ENCODE results near the gene RGSL1. TPM values are rescaled to one million over a fixed set of nuclear protein-coding genes. Genes with fewer than 3 reads are reported as not detected.
A peak's percentile ranks its signal among the peaks of the same experiment; 100 is the strongest.

Gene RGSL1
- total and polyA plus RNA-seq, 9 of the 15 experiments (the other 6 are each of a cell fraction or from before 2014, with no cell fraction given) = 0.03 TPM; not detected in 8

DNA sequence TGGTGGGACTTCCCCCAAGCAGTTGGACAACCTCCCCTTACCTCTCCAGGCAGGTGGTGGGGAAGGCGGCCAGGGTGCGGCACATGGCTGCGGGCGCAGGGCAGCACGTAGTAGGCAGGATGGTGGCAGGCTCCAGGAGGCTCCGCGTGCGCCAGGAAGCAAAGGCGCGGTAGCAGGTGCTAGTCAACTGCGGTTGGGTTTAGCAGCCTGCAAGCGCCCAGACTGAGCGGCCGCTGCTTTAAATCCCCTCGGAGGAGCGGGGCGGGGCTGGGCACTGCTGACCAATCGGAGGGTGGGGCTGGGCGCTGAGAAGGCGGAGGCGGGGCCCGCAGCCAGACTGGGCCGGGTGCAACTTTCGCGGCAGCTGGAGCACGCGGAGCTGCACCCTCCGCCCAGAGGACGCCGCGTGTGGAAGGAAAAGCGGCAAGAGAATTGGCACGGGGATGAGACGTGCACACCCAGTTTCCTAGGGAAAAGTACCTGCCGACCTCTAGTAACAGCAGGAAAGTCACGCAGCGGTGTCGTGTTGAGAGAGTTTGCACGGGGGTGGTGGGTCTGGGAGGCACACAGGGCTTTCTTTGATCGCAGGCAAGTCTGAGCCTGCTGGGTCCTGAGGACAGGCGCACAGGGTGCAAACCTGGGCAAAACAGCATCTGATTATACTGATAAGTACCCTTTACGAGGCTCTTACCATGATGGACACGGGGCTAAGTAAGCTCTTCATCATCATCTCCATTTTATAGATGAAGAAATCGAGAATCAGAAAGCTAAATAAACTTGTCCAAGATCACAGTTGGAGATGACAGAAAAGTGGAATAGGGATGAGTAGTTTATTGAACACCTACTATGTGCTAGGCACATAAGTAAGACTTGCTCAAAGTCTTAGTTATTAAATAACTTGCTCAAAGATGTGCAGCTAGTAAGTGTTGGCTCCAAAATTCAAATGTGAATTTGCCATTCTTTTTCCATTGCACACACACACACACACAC, 154.5 kb downstream of the RGSL1 start, which contains the start of gene RGS16 (continued):
- TF ChIP-seq, protein P1, sequence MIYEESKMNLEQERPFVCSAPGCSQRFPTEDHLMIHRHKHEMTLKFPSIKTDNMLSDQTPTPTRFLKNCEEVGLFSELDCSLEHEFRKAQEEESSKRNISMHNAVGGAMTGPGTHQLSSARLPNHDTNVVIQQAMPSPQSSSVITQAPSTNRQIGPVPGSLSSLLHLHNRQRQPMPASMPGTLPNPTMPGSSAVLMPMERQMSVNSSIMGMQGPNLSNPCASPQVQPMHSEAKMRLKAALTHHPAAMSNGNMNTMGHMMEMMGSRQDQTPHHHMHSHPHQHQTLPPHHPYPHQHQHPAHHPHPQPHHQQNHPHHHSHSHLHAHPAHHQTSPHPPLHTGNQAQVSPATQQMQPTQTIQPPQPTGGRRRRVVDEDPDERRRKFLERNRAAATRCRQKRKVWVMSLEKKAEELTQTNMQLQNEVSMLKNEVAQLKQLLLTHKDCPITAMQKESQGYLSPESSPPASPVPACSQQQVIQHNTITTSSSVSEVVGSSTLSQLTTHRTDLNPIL (CRISPR knock-in tag; IDR thresholded peaks at IDR 0.05) = no peak
- TF ChIP-seq ZC3H4 (CRISPR knock-in tag; IDR thresholded peaks at IDR 0.05; ENCODE audit: borderline replicate concordance) = no peak
- TF ChIP-seq ERF (CRISPR knock-in tag; IDR thresholded peaks at IDR 0.05) = no peak
- TF ChIP-seq E2F3 (CRISPR knock-in tag; IDR thresholded peaks at IDR 0.05) = no peak
- TF ChIP-seq PYGO2 (tag; IDR thresholded peaks at IDR 0.05) = no peak
- peak; percentile 89 for TF ChIP-seq ZKSCAN1 (IDR thresholded peaks at IDR 0.05; ENCODE audit: low read depth, low read length)
- no peak for TF ChIP-seq ZNF561 (CRISPR knock-in tag; conservative IDR thresholded peaks at IDR 0.05)
- peak; percentile 53 to 55 for TF ChIP-seq NRF1 (conservative IDR thresholded peaks at IDR 0.05 in 1 of 2, IDR thresholded peaks at IDR 0.05 in 1 of 2)
- no peak for TF ChIP-seq ILK (tag; IDR thresholded peaks at IDR 0.05; ENCODE audit: borderline replicate concordance, low read depth)
- TF ChIP-seq GABPA (tag; conservative IDR thresholded peaks at IDR 0.05; ENCODE audit: low read depth) = no peak
- TF ChIP-seq ZNF212 (CRISPR knock-in tag; IDR thresholded peaks at IDR 0.05) = no peak
- 0 out of 2 replicates have a peak, but pooled peaks have one; percentile 22 for TF ChIP-seq ETV5 (CRISPR knock-in tag; IDR thresholded peaks at IDR 0.05; ENCODE audit: low read depth)
- no peak for TF ChIP-seq ZKSCAN8 (CRISPR knock-in tag; IDR thresholded peaks at IDR 0.05)
- peak; percentile 69 for TF ChIP-seq HMGN3 (IDR thresholded peaks at IDR 0.05; ENCODE audit: borderline replicate concordance, extremely low read depth, insufficient read length, low read depth, low read length)
- TF ChIP-seq, protein P2, sequence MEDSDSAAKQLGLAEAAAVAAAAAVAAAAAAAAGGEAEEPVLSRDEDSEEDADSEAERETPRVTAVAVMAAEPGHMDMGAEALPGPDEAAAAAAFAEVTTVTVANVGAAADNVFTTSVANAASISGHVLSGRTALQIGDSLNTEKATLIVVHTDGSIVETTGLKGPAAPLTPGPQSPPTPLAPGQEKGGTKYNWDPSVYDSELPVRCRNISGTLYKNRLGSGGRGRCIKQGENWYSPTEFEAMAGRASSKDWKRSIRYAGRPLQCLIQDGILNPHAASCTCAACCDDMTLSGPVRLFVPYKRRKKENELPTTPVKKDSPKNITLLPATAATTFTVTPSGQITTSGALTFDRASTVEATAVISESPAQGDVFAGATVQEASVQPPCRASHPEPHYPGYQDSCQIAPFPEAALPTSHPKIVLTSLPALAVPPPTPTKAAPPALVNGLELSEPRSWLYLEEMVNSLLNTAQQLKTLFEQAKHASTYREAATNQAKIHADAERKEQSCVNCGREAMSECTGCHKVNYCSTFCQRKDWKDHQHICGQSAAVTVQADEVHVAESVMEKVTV (CRISPR knock-in tag; IDR thresholded peaks at IDR 0.05) = no peak
- TF ChIP-seq RBM25 (IDR thresholded peaks at IDR 0.05; ENCODE audit: low read depth, low read length, severe bottlenecking) = no peak
- no peak for TF ChIP-seq SUPT5H (IDR thresholded peaks at IDR 0.05)
- TF ChIP-seq, protein P3, sequence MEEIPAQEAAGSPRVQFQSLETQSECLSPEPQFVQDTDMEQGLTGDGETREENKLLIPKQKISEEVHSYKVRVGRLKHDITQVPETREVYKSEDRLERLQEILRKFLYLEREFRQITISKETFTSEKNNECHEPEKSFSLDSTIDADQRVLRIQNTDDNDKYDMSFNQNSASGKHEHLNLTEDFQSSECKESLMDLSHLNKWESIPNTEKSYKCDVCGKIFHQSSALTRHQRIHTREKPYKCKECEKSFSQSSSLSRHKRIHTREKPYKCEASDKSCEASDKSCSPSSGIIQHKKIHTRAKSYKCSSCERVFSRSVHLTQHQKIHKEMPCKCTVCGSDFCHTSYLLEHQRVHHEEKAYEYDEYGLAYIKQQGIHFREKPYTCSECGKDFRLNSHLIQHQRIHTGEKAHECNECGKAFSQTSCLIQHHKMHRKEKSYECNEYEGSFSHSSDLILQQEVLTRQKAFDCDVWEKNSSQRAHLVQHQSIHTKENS (CRISPR knock-in tag; IDR thresholded peaks at IDR 0.05) = no peak
- no peak for TF ChIP-seq DNMT1 (IDR thresholded peaks at IDR 0.05)
- TF ChIP-seq, protein P4, sequence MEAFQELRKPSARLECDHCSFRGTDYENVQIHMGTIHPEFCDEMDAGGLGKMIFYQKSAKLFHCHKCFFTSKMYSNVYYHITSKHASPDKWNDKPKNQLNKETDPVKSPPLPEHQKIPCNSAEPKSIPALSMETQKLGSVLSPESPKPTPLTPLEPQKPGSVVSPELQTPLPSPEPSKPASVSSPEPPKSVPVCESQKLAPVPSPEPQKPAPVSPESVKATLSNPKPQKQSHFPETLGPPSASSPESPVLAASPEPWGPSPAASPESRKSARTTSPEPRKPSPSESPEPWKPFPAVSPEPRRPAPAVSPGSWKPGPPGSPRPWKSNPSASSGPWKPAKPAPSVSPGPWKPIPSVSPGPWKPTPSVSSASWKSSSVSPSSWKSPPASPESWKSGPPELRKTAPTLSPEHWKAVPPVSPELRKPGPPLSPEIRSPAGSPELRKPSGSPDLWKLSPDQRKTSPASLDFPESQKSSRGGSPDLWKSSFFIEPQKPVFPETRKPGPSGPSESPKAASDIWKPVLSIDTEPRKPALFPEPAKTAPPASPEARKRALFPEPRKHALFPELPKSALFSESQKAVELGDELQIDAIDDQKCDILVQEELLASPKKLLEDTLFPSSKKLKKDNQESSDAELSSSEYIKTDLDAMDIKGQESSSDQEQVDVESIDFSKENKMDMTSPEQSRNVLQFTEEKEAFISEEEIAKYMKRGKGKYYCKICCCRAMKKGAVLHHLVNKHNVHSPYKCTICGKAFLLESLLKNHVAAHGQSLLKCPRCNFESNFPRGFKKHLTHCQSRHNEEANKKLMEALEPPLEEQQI (IDR thresholded peaks at IDR 0.05) = no peak
